ENCODE measurements around the gene RPL7L1. TPM values are rescaled to one million over a fixed set of nuclear protein-coding genes. Genes with fewer than 3 reads are reported as not detected.

RPL7L1 gene
- total and polyA plus RNA-seq, 2 of the 13 experiments (the other 11 are each of a cell fraction or from before 2014, with no cell fraction given) = 51.6 to 179 TPM

- TF ChIP-seq ZNF737 (CRISPR knock-in tag; IDR thresholded peaks at IDR 0.05; ENCODE audit: borderline replicate concordance) (no peak; the same call in 1 of the 2 replicates), CENPT (CRISPR knock-in tag; IDR thresholded peaks at IDR 0.05; ENCODE audit: low read depth) (peak; percentile 94; the same call in 1 of the 2 replicates), RARA (CRISPR knock-in tag; IDR thresholded peaks at IDR 0.05) (peak; percentile 44), ZMYM4 (CRISPR knock-in tag; IDR thresholded peaks at IDR 0.05) (peak; percentile 97), ZNF768 (CRISPR knock-in tag; IDR thresholded peaks at IDR 0.05) (peak; percentile 83), ZNF772 (CRISPR knock-in tag; IDR thresholded peaks at IDR 0.05) (peak; percentile 97), MTA3 (CRISPR knock-in tag; IDR thresholded peaks at IDR 0.05) (no peak), ZNF264 (CRISPR knock-in tag; IDR thresholded peaks at IDR 0.05) (peak; percentile 77; the same call in 1 of the 2 replicates), HMG20A (CRISPR knock-in tag; IDR thresholded peaks at IDR 0.05; ENCODE audit: borderline replicate concordance) (no peak; the same call in 1 of the 2 replicates), ZNF180 (CRISPR knock-in tag; IDR thresholded peaks at IDR 0.05; ENCODE audit: borderline replicate concordance, low read depth) (no peak), ZNF775 (CRISPR knock-in tag; IDR thresholded peaks at IDR 0.05; ENCODE audit: borderline replicate concordance) (peak; percentile 89; the same call in 1 of the 2 replicates), PCBP1 (IDR thresholded peaks at IDR 0.05; ENCODE audit: borderline replicate concordance, low read depth, low read length) (0 out of 2 replicates have a peak, but pooled peaks have one; percentile 87), ZNF644 (CRISPR knock-in tag; IDR thresholded peaks at IDR 0.05; ENCODE audit: low read depth) (no peak), GTF2F1 (IDR thresholded peaks at IDR 0.05; ENCODE audit: low read length) (no peak), TEF (CRISPR knock-in tag; IDR thresholded peaks at IDR 0.05) (peak; percentile 64; the same call in 1 of the 2 replicates), ZBTB3 (CRISPR knock-in tag; IDR thresholded peaks at IDR 0.05; ENCODE audit: borderline replicate concordance, low read depth) (peak; percentile 85; the same call in 1 of the 2 replicates), ZXDC (CRISPR knock-in tag; IDR thresholded peaks at IDR 0.05) (no peak), SMYD3 (CRISPR knock-in tag; IDR thresholded peaks at IDR 0.05) (peak; percentile 100), BORCS8-MEF2B (CRISPR knock-in tag; IDR thresholded peaks at IDR 0.05) (peak; percentile 100), SMAD9 (CRISPR knock-in tag; IDR thresholded peaks at IDR 0.05) (0 out of 2 replicates have a peak, but pooled peaks have one; percentile 21), ZNF776 (CRISPR knock-in tag; IDR thresholded peaks at IDR 0.05) (peak; percentile 98), HMGXB4 (CRISPR knock-in tag; IDR thresholded peaks at IDR 0.05; ENCODE audit: borderline replicate concordance in 1 of 2, low read depth in 1 of 2) (peak; percentile 92 to 94; a peak in 3 of 4 replicates)
Observed at GRCh38 chr6:42928986-42929820, 49.8 kb downstream of the RPL7L1 start, which contains the start of gene CNPY3 (continued).
